Left ventricle myocardium inferior (tissue), 1 donor: ENCODE data around the gene FAM98B. TPM values are rescaled to one million over a fixed set of nuclear protein-coding genes. Genes with fewer than 3 reads are reported as not detected.

Experiments used
- DNase-seq: peaks from one replicate; pipeline ENCODE4 v3.0.0-alpha.2; 2020
- H3K27ac ChIP-seq: fragments of 200-600 bp; replicated peaks from 2 replicates; pipeline ENCODE4 v1.8.0; 2021
- H3K27me3 ChIP-seq: fragments of 200-600 bp; 2 replicates; pipeline ENCODE4 v1.8.0; 2021; ENCODE audit warnings: low read depth
- H3K36me3 ChIP-seq: fragments of 200-600 bp; 2 replicates; pipeline ENCODE4 v1.8.0; 2021
- H3K4me1 ChIP-seq: fragments of 200-600 bp; 2 replicates; pipeline ENCODE4 v1.8.0; 2021
- H3K4me3 ChIP-seq: fragments of 200-600 bp; 2 replicates; pipeline ENCODE4 v1.8.0; 2021; ENCODE audit warnings: mild to moderate bottlenecking, moderate library complexity
- H3K9me3 ChIP-seq: fragments of 200-600 bp; replicated peaks from 2 replicates; pipeline ENCODE4 v1.8.0; 2021
- CTCF ChIP-seq: fragments of 200-600 bp; IDR thresholded peaks from 2 replicates; pipeline ENCODE4 v1.8.0; 2021; ENCODE audit warnings: antibody characterized with exemption, mild to moderate bottlenecking, borderline replicate concordance
- intact Hi-C: fragments of 100-400 bp; cut with micrococcal nuclease; formaldehyde crosslinking; loops from one replicate; pipeline ENCODE4 v1.11.0; 2022
- total RNA-seq: library from RNA; stranded (reverse); fragmentation: NEBNext Ultra II Directional; extraction: Animal tissue kit (Norgen Biotek cat#: 25700); gene quantifications from one replicate; pipeline ENCODE4 v1.2.1, GENCODE V29; 2021
- donor health status: DM: no; HTN: yes; CAD: no; lungs with severe emphysema.

The FAM98B gene
- total RNA-seq, 1 donor from 2014 or later = 28.7 TPM

- intact Hi-C loops = no loop called here
- H3K4me3 ChIP-seq = no peak overlapping the region
- H3K27ac ChIP-seq = no peak overlapping the region
- H3K36me3 ChIP-seq = no peaks in the 10 kb centered on the region
- H3K9me3 ChIP-seq = no peaks in the 10 kb centered on the region
- peaks cover 14% of the 10 kb centered on the region for H3K27me3 ChIP-seq
- DNase-seq = no peak
- no peak for TF ChIP-seq CTCF
- no peaks in the 10 kb centered on the region for H3K4me1 ChIP-seq
Observed at GRCh38 chr15:38530113-38530512, 76.2 kb downstream of the FAM98B start.

GRCh38 chr15:38531509-38531908, 77.6 kb downstream of the FAM98B start:
- no peak for TF ChIP-seq CTCF

GRCh38 chr15:38532728-38533127, 78.8 kb downstream of the FAM98B start:
- TF ChIP-seq CTCF = no peak
- intact Hi-C loops = no loop called here
- Histone ChIP-seq H3K4me3 (no peak overlapping the region), H3K36me3 (no peaks in the 10 kb centered on the region), H3K27me3 (peaks cover 14% of the 10 kb centered on the region), H3K9me3 (no peaks in the 10 kb centered on the region), H3K4me1 (peaks cover 9% of the 10 kb centered on the region), H3K27ac (no peak overlapping the region)
- DNase-seq = no peak

More at GRCh38 chr15:38531509-38531908, 77.6 kb downstream of the FAM98B start:
- no peak for DNase-seq
- peaks cover 9% of the 10 kb centered on the region for H3K4me1 ChIP-seq
- no peaks in the 10 kb centered on the region for H3K9me3 ChIP-seq
- no peak overlapping the region for H3K27ac ChIP-seq
- H3K4me3 ChIP-seq = no peak overlapping the region
- intact Hi-C loops = no loop called here
- no peaks in the 10 kb centered on the region for H3K36me3 ChIP-seq
- H3K27me3 ChIP-seq = peaks cover 14% of the 10 kb centered on the region

GRCh38 chr15:38533416-38533915, 79.5 kb downstream of the FAM98B start:
- TF ChIP-seq CTCF = no peak
- no peaks in the 10 kb centered on the region for H3K9me3 ChIP-seq
- H3K27me3 ChIP-seq = peaks cover 14% of the 10 kb centered on the region
- intact Hi-C loops = no loop called here
- H3K4me1 ChIP-seq = peaks cover 9% of the 10 kb centered on the region
- H3K27ac ChIP-seq = no peak overlapping the region
- DNase-seq = no peak
- H3K36me3 ChIP-seq = no peaks in the 10 kb centered on the region
- no peak overlapping the region for H3K4me3 ChIP-seq

- Histone ChIP-seq H3K4me1 (peaks cover 9% of the 10 kb centered on the region), H3K27ac (no peak overlapping the region), H3K9me3 (no peaks in the 10 kb centered on the region), H3K27me3 (peaks cover 14% of the 10 kb centered on the region), H3K4me3 (no peak overlapping the region), H3K36me3 (no peaks in the 10 kb centered on the region)
- intact Hi-C loops = no loop called here
- DNase-seq = no peak
- no peak for TF ChIP-seq CTCF
Observed at GRCh38 chr15:38533926-38534325, 80.0 kb downstream of the FAM98B start.
